Measurements from ENCODE around the gene ZBTB39. TPM values are rescaled to one million over a fixed set of nuclear protein-coding genes. Genes with fewer than 3 reads are reported as not detected.

Gene ZBTB39
- total RNA-seq, 4 donors from 2014 or later: 6.1 to 8.9 (median 6.7) TPM

DNA sequence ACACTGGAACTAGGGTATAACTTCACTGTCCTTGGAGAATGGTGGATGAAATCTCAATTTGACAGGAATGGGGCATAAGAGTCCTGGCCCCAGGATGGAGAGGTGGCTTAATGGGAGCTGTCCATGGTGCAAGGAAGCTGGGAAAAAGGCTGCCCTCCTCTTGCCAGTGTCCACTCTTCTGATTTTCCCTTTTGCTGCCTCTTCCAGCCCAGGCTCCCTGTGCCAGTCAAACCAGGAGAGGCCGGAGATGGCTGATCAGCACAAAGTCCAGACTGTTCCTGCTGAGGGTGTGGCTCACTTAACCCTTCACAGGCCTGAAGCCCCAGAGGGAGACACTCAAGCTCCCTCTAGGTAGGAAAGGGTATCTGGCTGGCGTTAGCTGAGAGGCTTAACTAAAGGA lies 43.5 kb upstream of the ZBTB39 start, which contains the start of gene MYO1A:
MYO1A (minus strand) TSS at position 240 of the 400 bp plus-strand sequence. CDS start 1,806 bp downstream, outside the sequence.
- whole genome bisulfite sequencing, 2 donors (ENCODE audit: low coverage in 1 of 2): no CpG with 5 or more reads among the region's 2 CpGs
- TF ChIP-seq, protein P1, sequence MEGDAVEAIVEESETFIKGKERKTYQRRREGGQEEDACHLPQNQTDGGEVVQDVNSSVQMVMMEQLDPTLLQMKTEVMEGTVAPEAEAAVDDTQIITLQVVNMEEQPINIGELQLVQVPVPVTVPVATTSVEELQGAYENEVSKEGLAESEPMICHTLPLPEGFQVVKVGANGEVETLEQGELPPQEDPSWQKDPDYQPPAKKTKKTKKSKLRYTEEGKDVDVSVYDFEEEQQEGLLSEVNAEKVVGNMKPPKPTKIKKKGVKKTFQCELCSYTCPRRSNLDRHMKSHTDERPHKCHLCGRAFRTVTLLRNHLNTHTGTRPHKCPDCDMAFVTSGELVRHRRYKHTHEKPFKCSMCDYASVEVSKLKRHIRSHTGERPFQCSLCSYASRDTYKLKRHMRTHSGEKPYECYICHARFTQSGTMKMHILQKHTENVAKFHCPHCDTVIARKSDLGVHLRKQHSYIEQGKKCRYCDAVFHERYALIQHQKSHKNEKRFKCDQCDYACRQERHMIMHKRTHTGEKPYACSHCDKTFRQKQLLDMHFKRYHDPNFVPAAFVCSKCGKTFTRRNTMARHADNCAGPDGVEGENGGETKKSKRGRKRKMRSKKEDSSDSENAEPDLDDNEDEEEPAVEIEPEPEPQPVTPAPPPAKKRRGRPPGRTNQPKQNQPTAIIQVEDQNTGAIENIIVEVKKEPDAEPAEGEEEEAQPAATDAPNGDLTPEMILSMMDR (IDR thresholded peaks at IDR 0.05): no peak
- TF ChIP-seq POLR2A (IDR thresholded peaks at IDR 0.05) (no peak), EP300 (IDR thresholded peaks at IDR 0.05) (no peak), POLR2AphosphoS5 (IDR thresholded peaks at IDR 0.05) (no peak)

DNA sequence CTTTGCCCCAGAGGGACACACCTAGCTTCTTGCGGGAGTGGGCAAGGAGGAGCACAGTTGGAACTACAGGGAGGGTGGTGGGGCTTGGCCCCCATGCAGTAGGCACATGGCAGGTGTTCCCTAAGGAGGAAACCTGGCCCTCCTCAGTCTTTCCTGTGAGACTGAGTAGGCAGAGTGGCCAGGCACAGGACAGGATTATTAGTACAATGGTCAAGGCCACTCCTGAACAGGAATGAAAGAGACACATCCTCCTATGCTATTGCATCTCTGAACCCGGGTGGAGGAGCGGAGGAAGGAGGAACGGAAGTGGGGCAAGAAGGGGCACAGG lies 42.7 kb upstream of the ZBTB39 start:
- TF ChIP-seq EP300 (IDR thresholded peaks at IDR 0.05) (no peak), POLR2A (IDR thresholded peaks at IDR 0.05) (no peak), POLR2AphosphoS5 (IDR thresholded peaks at IDR 0.05) (no peak)
- TF ChIP-seq, protein P1 (IDR thresholded peaks at IDR 0.05): no peak
- WGBS, 2 donors (ENCODE audit: low coverage in 1 of 2): 60% methylated on average over 4 of the region's 4 CpGs; no CpG with 5 or more reads in 1 of the 2 donors
- Histone ChIP-seq H3K9me3 (no peaks in the 10 kb centered on the region), H3K4me1 (no peaks in the 10 kb centered on the region), H3K27me3 (peaks cover 2% of the 10 kb centered on the region), H3K36me3 (no peaks in the 10 kb centered on the region), H3K27ac (no peak overlapping the region), H3K4me3 (no peak overlapping the region)
- no peak for ATAC-seq

More for the DNA sequence above, 43.5 kb upstream of the ZBTB39 start, which contains the start of gene MYO1A:
- Histone ChIP-seq H3K4me3 (no peak within 1 kb of the TSS), H3K4me1 (no peaks in the 10 kb centered on the region), H3K27me3 (no peaks in the 10 kb centered on the region), H3K9me3 (no peaks in the 10 kb centered on the region), H3K27ac (no peak within 1 kb of the TSS), H3K36me3 (no peaks in the 10 kb centered on the region)
- no peak for ATAC-seq

DNA sequence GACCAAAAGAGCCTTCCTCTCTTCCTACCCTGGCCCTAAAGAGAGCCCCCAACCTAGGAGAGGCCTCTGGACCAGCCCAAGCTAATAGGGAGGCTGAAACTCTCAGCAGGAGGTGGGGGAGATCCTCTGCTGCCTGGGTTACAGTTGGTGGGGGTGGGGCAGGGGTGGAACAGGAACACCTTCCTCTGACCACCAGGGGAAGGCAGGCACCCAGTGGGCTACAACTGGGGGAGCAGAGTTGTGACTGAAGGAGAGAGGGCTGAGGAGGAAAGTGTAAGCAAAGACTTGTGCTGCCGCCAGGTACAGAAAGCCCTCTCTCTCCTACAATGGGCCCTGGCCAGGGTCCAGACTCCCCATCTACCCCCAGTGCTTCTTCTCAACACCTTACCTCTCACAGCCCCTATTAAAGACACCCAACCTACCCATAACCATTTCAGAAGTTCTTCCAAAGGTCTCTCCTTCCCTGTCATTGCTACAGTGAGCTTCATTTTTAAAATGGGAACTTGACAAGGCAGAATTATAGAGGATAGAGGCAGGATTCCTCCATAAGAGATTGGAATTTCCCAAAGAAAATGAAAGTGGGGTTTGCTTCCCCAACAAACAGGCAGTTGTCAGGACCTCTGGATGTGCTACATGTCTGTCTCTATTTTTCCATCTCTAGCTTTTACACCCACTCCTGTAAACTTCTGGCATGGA lies 42.2 kb upstream of the ZBTB39 start:
- Histone ChIP-seq H3K27ac (no peak overlapping the region), H3K36me3 (no peaks in the 10 kb centered on the region), H3K9me3 (no peaks in the 10 kb centered on the region), H3K4me3 (no peak overlapping the region), H3K4me1 (no peaks in the 10 kb centered on the region), H3K27me3 (peaks cover 8% of the 10 kb centered on the region)
- ATAC-seq: no peak
- WGBS, 2 donors (ENCODE audit: low coverage in 1 of 2): no CpG with 5 or more reads among the region's 1 CpG
- TF ChIP-seq, protein P1 (IDR thresholded peaks at IDR 0.05): no peak
- TF ChIP-seq POLR2A (IDR thresholded peaks at IDR 0.05) (no peak), POLR2AphosphoS5 (IDR thresholded peaks at IDR 0.05) (no peak), EP300 (IDR thresholded peaks at IDR 0.05) (no peak)

DNA sequence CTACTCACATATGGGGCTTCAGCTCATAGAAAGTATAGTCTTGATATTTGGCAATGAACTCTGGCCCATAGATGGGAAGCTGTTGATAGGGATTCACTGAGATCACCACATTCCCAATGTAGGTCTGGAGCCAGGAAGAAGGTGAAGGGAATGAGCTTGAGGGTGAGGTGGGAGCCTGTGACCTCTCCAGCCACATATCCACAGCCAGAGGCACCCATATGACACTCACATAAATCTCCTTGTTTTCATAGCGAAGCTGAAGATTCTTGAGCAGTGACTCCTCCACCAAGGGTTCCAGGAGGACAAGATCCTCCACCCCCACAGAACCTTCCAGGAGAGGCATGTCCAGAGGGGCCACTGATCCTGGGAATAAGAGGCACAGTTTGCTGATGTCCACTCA lies 41.6 kb upstream of the ZBTB39 start:
- no peak overlapping the region for H3K4me3 ChIP-seq
- H3K4me1 ChIP-seq: no peaks in the 10 kb centered on the region
- no peak overlapping the region for H3K27ac ChIP-seq
- H3K9me3 ChIP-seq: no peaks in the 10 kb centered on the region
- WGBS, 2 donors (ENCODE audit: low coverage in 1 of 2): 75 to 80% methylated on average over 1 of the region's 1 CpG
- no peak for ATAC-seq
- no peaks in the 10 kb centered on the region for H3K36me3 ChIP-seq
- H3K27me3 ChIP-seq: peaks cover 13% of the 10 kb centered on the region
- TF ChIP-seq EP300 (IDR thresholded peaks at IDR 0.05): no peak
- no peak for TF ChIP-seq POLR2AphosphoS5 (IDR thresholded peaks at IDR 0.05)

DNA sequence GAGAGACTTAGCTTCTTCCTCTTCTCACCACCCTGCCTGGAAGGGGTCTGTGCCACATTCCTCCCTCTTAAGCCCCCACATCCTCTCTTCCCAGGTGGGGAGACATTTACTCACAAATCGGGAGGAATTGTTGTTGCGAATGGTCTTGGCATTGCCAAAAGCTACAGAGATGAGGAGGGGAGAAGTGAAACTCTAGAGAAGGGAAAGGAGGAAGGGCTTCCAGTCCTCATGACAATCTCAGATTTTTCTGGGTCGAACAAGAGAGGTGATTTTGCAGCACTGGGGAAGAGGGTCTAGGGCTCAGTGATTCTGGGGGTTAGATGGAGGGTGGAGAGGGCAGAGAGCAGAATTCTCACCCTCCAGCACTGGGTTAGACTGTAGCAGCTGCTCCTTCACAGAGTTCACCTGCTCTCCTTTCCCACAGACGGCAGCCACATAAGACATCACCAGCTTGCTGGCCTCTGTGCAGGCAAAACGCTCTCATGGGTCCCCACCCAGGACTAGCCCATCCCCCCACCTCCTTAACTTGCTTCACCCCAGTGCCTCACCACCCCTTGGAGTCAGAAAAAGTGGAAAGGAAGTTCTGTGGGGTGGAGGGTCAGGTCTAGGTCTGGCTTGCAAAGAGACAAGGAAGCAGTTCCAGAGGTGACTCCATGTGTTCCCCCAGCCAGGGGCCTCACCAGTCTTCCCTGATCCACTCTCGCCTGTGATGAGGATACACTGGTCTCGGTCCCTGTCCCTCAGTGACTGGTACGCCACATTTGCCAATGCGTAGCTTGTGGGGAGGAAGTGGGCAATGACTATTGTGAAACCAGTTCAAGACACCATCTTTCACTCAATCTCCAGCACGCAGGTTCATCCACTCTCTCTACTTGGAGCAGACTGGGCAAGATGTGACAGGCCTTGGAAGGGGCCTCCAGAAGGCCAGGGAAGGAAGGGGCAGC lies 40.9 kb upstream of the ZBTB39 start:
- TF ChIP-seq EP300 (IDR thresholded peaks at IDR 0.05) (no peak), POLR2A (IDR thresholded peaks at IDR 0.05) (no peak), POLR2AphosphoS5 (IDR thresholded peaks at IDR 0.05) (no peak)
- TF ChIP-seq, protein P1 (IDR thresholded peaks at IDR 0.05): no peak
- Histone ChIP-seq H3K4me1 (no peaks in the 10 kb centered on the region), H3K27me3 (peaks cover 15% of the 10 kb centered on the region), H3K27ac (no peak overlapping the region), H3K9me3 (no peaks in the 10 kb centered on the region), H3K4me3 (no peak overlapping the region), H3K36me3 (no peaks in the 10 kb centered on the region)
- no peak for ATAC-seq
- WGBS, 2 donors (ENCODE audit: low coverage in 1 of 2): 71 to 75% methylated on average over 1 to 9 of the region's 10 CpGs

All from gastroesophageal sphincter (tissue), 4 donors.